Neural progenitor cell (in vitro differentiated cells): ENCODE data around the gene FBXW8.

Experiments
- EZH2 ChIP-seq: fragments of 200-600 bp; sonication (generic); IDR thresholded peaks from 2 replicates; pipeline ENCODE4 v1.6.1; 2017; ENCODE audit warnings: antibody characterized with exemption, mild to moderate bottlenecking, moderate library complexity
- TF ChIP-seq, protein P1 (sequence below): fragments of 200-600 bp; sonication (generic); IDR thresholded peaks from 2 replicates; pipeline ENCODE4 v1.5.1; 2017; ENCODE audit warnings: antibody characterized with exemption, mild to moderate bottlenecking

DNA sequence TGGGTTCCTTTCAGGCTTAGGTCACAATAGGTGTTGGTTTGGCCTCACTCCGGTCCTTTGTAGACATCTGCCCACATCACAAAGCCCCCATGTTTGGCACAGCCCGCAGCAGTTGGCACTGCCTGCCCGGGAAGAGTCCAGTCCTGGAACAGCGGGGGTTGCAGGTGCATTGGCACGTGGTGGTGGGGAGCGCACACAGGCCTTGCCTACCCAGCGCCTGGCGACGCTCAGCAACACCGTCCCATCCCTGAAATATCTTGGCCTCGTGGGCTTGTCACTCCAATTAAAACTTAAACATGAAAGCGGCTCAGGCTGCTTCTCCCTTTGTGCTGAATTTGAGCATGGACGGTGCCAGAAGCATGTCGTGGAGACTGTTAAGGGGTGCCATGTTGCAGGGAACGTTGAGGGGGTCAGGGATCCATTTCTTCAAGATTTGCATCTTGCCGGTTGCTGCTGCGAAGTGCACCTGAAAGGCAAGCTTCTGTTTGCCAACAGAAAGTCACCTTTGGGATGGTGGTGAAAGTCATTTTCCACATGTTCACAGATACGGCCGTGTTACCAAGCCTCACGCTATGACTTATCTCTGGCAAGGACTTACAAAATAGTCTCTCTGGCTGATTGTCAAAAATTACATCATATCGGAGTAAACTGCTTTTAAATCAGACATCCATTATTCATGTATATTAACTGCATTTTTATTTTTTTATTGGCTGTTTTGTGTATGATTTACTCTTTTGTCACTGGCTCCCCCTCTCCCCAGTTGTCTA, 91.5 kb downstream of the FBXW8 start:
- TF ChIP-seq, protein P1, sequence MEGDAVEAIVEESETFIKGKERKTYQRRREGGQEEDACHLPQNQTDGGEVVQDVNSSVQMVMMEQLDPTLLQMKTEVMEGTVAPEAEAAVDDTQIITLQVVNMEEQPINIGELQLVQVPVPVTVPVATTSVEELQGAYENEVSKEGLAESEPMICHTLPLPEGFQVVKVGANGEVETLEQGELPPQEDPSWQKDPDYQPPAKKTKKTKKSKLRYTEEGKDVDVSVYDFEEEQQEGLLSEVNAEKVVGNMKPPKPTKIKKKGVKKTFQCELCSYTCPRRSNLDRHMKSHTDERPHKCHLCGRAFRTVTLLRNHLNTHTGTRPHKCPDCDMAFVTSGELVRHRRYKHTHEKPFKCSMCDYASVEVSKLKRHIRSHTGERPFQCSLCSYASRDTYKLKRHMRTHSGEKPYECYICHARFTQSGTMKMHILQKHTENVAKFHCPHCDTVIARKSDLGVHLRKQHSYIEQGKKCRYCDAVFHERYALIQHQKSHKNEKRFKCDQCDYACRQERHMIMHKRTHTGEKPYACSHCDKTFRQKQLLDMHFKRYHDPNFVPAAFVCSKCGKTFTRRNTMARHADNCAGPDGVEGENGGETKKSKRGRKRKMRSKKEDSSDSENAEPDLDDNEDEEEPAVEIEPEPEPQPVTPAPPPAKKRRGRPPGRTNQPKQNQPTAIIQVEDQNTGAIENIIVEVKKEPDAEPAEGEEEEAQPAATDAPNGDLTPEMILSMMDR = no peak
- TF ChIP-seq EZH2 = no peak
